HepG2 (cell line): ENCODE data around the gene PNP. TPM values are rescaled to one million over a fixed set of nuclear protein-coding genes. Genes with fewer than 3 reads are reported as not detected.
A peak's percentile ranks its signal among the peaks of the same experiment; 100 is the strongest.

Experiments used
- KIAA2018 ChIP-seq: sonication (generic); formaldehyde crosslinking; IDR thresholded peaks from 2 replicates; pipeline ENCODE4 v1.5.0; 2020; ENCODE audit warnings: mild to moderate bottlenecking, missing genetic modification reagents, borderline replicate concordance
- MED8 ChIP-seq: sonication (generic); formaldehyde crosslinking; IDR thresholded peaks from 2 replicates; pipeline ENCODE4 v1.8.1; 2023; ENCODE audit warnings: mild to moderate bottlenecking, missing genetic modification reagents; ENCODE audit not compliant: insufficient replicate concordance
- POLR2AphosphoS5 ChIP-seq: IDR thresholded peaks from 2 replicates; pipeline ENCODE4 v1.6.1; 2012; ENCODE audit warnings: low read depth, low read length
- PRDM10 ChIP-seq: sonication (generic); formaldehyde crosslinking; IDR thresholded peaks from 2 replicates; pipeline ENCODE4 v1.4.0; 2020; ENCODE audit warnings: low read depth, missing genetic modification reagents
- RFXAP ChIP-seq: sonication (generic); formaldehyde crosslinking; IDR thresholded peaks from 2 replicates; pipeline ENCODE4 v1.4.0; 2020; ENCODE audit warnings: missing genetic modification reagents, borderline replicate concordance
- ZFP1 ChIP-seq: IDR thresholded peaks from 2 replicates; pipeline ENCODE4 v1.6.1; 2016
- ZMYM2 ChIP-seq: sonication (generic); formaldehyde crosslinking; IDR thresholded peaks from 2 replicates; pipeline ENCODE4 v1.8.0; 2022; ENCODE audit warnings: mild to moderate bottlenecking, missing genetic modification reagents
- polyA plus RNA-seq, 8 experiments: library from polyadenylated mRNA; depleted of rRNA in 3 of 8; stranded (reverse) in 7 of 8; unstranded in 1 of 8; fragments of >200 nt; fragmentation: Illumina TruSeq in 4 of 8; extraction: Trizol in 4 of 8; gene quantifications; 2 replicates each; pipeline versions ENCODE4 v1.2.1 to v1.2.3, GENCODE V29; 2011 to 2016; ENCODE audit warnings: low read depth in 4 of 8, missing spikeins in 1 of 8, mixed read lengths in 1 of 8; ENCODE audit not compliant: insufficient read depth in 1 of 8
- total RNA-seq, 5 experiments: library from RNA; depleted of rRNA; stranded (reverse); fragments of >200 nt; fragmentation: Illumina TruSeq; extraction: Trizol; gene quantifications; 2 replicates each; pipeline ENCODE4 v1.2.3, GENCODE V29; 2016; ENCODE audit warnings: low read depth in 1 of 5
- TF ChIP-seq, protein P1 (sequence below): sonication (generic); formaldehyde crosslinking; IDR thresholded peaks from 2 replicates; pipeline ENCODE4 v1.4.0; 2020; ENCODE audit warnings: mild to moderate bottlenecking, low read depth, missing genetic modification reagents

The PNP gene
- total and polyA plus RNA-seq, 2 of the 13 experiments (the other 11 are each of a cell fraction or from before 2014, with no cell fraction given): 45.4 to 74.8 TPM

GRCh38 chr14:20461225-20462141 is 7.7 kb upstream of the PNP start, which contains the start of gene PIP4P1 (continued):
- TF ChIP-seq KIAA2018 (peak; percentile 66; the same call in 1 of the 2 replicates), MED8 (CRISPR knock-in tag) (peak; percentile 35), RFXAP (CRISPR knock-in tag) (peak; percentile 98), ZFP1 (CRISPR knock-in tag) (peak; percentile 86), POLR2AphosphoS5 (peak; percentile 95), ZMYM2 (CRISPR knock-in tag) (0 out of 2 replicates have a peak, but pooled peaks have one; percentile 25), PRDM10 (CRISPR knock-in tag) (peak; percentile 88)
- TF ChIP-seq, protein P1, sequence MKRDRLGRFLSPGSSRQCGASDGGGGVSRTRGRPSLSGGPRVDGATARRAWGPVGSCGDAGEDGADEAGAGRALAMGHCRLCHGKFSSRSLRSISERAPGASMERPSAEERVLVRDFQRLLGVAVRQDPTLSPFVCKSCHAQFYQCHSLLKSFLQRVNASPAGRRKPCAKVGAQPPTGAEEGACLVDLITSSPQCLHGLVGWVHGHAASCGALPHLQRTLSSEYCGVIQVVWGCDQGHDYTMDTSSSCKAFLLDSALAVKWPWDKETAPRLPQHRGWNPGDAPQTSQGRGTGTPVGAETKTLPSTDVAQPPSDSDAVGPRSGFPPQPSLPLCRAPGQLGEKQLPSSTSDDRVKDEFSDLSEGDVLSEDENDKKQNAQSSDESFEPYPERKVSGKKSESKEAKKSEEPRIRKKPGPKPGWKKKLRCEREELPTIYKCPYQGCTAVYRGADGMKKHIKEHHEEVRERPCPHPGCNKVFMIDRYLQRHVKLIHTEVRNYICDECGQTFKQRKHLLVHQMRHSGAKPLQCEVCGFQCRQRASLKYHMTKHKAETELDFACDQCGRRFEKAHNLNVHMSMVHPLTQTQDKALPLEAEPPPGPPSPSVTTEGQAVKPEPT (CRISPR knock-in tag): peak; percentile 95
